GM19025 (cell line): ENCODE data around the gene ATP8A1.
"Not testable (repeated sequence)": the region's sequence is repeated elsewhere in the genome, so short reads cannot be mapped to it uniquely, and the experiment has no call there.

Experiments used
- ATAC-seq: cut with Tn5 transposase; IDR thresholded peaks from one replicate; pipeline ENCODE4 v1.9.1; 2021; ENCODE audit warnings: mild to moderate bottlenecking, low read depth, moderate library complexity; ENCODE audit not compliant: unreplicated experiment

ATP8A1 gene

GRCh38 chr4:42480717-42481116 is 176.2 kb downstream of the ATP8A1 start:
- no peak for ATAC-seq

- ATAC-seq, result no peak
Observed at GRCh38 chr4:42480281-42480680, 176.6 kb downstream of the ATP8A1 start.

- ATAC-seq, result no peak
Observed at GRCh38 chr4:42478946-42479345, 178.0 kb downstream of the ATP8A1 start.

GRCh38 chr4:42478509-42478908 is 178.4 kb downstream of the ATP8A1 start:
- peak; percentile 66 for ATAC-seq

GRCh38 chr4:42474406-42474805 is 182.5 kb downstream of the ATP8A1 start:
- no peak for ATAC-seq

GRCh38 chr4:42473071-42473684 is 183.7 kb downstream of the ATP8A1 start:
- ATAC-seq, result no peak

- no peak for ATAC-seq
Observed at GRCh38 chr4:42471896-42472295, 185.0 kb downstream of the ATP8A1 start.

GRCh38 chr4:42470023-42470422 is 186.9 kb downstream of the ATP8A1 start:
- no peak for ATAC-seq

GRCh38 chr4:42467777-42468176 is 189.1 kb downstream of the ATP8A1 start:
- ATAC-seq, result not testable (repeated sequence)

GRCh38 chr4:42466273-42466844 is 190.5 kb downstream of the ATP8A1 start:
- ATAC-seq, result no peak

GRCh38 chr4:42464550-42465094 is 192.3 kb downstream of the ATP8A1 start:
- ATAC-seq, result no peak

- ATAC-seq, result not testable (repeated sequence)
Observed at GRCh38 chr4:42461216-42461615, 195.7 kb downstream of the ATP8A1 start.

GRCh38 chr4:42460043-42460442 is 196.9 kb downstream of the ATP8A1 start:
- peak; percentile 95 for ATAC-seq

GRCh38 chr4:42458657-42459056 is 198.2 kb downstream of the ATP8A1 start:
- ATAC-seq, result no peak

GRCh38 chr4:42454755-42455420 is 202.0 kb downstream of the ATP8A1 start:
- no peak for ATAC-seq

GRCh38 chr4:42453612-42454011 is 203.3 kb downstream of the ATP8A1 start:
- ATAC-seq, result peak; percentile 81

GRCh38 chr4:42452823-42453222 is 204.1 kb downstream of the ATP8A1 start:
- no peak for ATAC-seq

GRCh38 chr4:42446823-42447222 is 210.1 kb downstream of the ATP8A1 start:
- no peak for ATAC-seq

- no peak for ATAC-seq
Observed at GRCh38 chr4:42445038-42445437, 211.9 kb downstream of the ATP8A1 start.

GRCh38 chr4:42442601-42443000 is 214.3 kb downstream of the ATP8A1 start:
- ATAC-seq, result no peak

GRCh38 chr4:42440083-42440482 is 216.8 kb downstream of the ATP8A1 start:
- no peak for ATAC-seq
